ENCODE results near the gene BEGAIN.

The BEGAIN gene

GRCh38 chr14:100536721-100537445 is 50.3 kb downstream of the BEGAIN start:
- no peak for DNase-seq (ENCODE audit: low read depth)

GRCh38 chr14:100536121-100536510 is 51.1 kb downstream of the BEGAIN start:
- DNase-seq (ENCODE audit: low read depth) = no peak

GRCh38 chr14:100535287-100536120 is 51.7 kb downstream of the BEGAIN start:
- no peak for DNase-seq (ENCODE audit: low read depth)

- DNase-seq (ENCODE audit: low read depth) = no peak
Observed at GRCh38 chr14:100534528-100535286, 52.5 kb downstream of the BEGAIN start.

GRCh38 chr14:100533656-100534485 is 53.3 kb downstream of the BEGAIN start:
- no peak for DNase-seq (ENCODE audit: low read depth)

- DNase-seq (ENCODE audit: low read depth) = peak; percentile 8
Observed at GRCh38 chr14:100532906-100533655, 54.1 kb downstream of the BEGAIN start.

GRCh38 chr14:100532154-100532861 is 54.9 kb downstream of the BEGAIN start:
- no peak for DNase-seq (ENCODE audit: low read depth)

GRCh38 chr14:100531152-100532121 is 55.8 kb downstream of the BEGAIN start:
- DNase-seq (ENCODE audit: low read depth) = no peak

- no peak for DNase-seq (ENCODE audit: low read depth)
Observed at GRCh38 chr14:100530270-100531072, 56.7 kb downstream of the BEGAIN start.

GRCh38 chr14:100529561-100530031 is 57.6 kb downstream of the BEGAIN start:
- no peak for DNase-seq (ENCODE audit: low read depth)

GRCh38 chr14:100528962-100529560 is 58.2 kb downstream of the BEGAIN start:
- no peak for DNase-seq (ENCODE audit: low read depth)

GRCh38 chr14:100526632-100527031 is 60.6 kb downstream of the BEGAIN start:
- DNase-seq (ENCODE audit: low read depth) = no peak

GRCh38 chr14:100526057-100526456 is 61.2 kb downstream of the BEGAIN start:
- DNase-seq (ENCODE audit: low read depth) = no peak

GRCh38 chr14:100525615-100526014 is 61.6 kb downstream of the BEGAIN start:
- no peak for DNase-seq (ENCODE audit: low read depth)

- no peak for DNase-seq (ENCODE audit: low read depth)
Observed at GRCh38 chr14:100524933-100525243, 62.3 kb downstream of the BEGAIN start.

GRCh38 chr14:100524233-100524932 is 62.8 kb downstream of the BEGAIN start:
- no peak for DNase-seq (ENCODE audit: low read depth)

- no peak for DNase-seq (ENCODE audit: low read depth)
Observed at GRCh38 chr14:100523843-100524169, 63.4 kb downstream of the BEGAIN start.

Data from GM04504 (cell line).